A673 (cell line): ENCODE data around the gene AFF2. TPM values are rescaled to one million over a fixed set of nuclear protein-coding genes. Genes with fewer than 3 reads are reported as not detected.

ENCODE experiments used
- BruUV-seq: library from RNA; stranded (reverse); fragments of 400-500 nt; replicated peaks from 2 replicates; lab custom pipeline; 2021; lab: Mats Ljungman, UMichigan
- CTCF ChIA-PET: fragments of 300-600 bp; sonication (Branson Sonifier 250); formaldehyde crosslinking; loops from one replicate; lab custom pipeline; 2022; ENCODE audit warnings: antibody characterized with exemption; lab: Charles Lee
- POLR2A ChIA-PET: fragments of 300-600 bp; sonication (Branson Sonifier 250); formaldehyde crosslinking; loops from one replicate; lab custom pipeline; 2022; ENCODE audit warnings: antibody characterized with exemption; ENCODE audit not compliant: low non-redundant PET; lab: Charles Lee
- DNase-seq: peaks from one replicate; pipeline ENCODE4 v3.0.0-alpha.2; 2015; ENCODE audit warnings: low spot score
- H3K27ac ChIP-seq: fragments of 200-600 bp; sonication (generic); 2 replicates; pipeline ENCODE4 v1.5.1; 2016; ENCODE audit warnings: mixed run types, low read depth, mild to moderate bottlenecking, mixed read lengths, antibody characterized with exemption, low read length; ENCODE audit not compliant: poor library complexity, severe bottlenecking
- H3K27me3 ChIP-seq: fragments of 200-600 bp; sonication (generic); replicated peaks from 2 replicates; pipeline ENCODE4 v1.6.1; 2017; ENCODE audit warnings: mixed run types, low read depth, mild to moderate bottlenecking, mixed read lengths, antibody characterized with exemption, low read length; ENCODE audit not compliant: insufficient read depth, poor library complexity
- H3K36me3 ChIP-seq: fragments of 200-600 bp; sonication (generic); 2 replicates; pipeline ENCODE4 v1.6.1; 2016; ENCODE audit warnings: mixed run types, mild to moderate bottlenecking, mixed read lengths, antibody characterized with exemption, low read length; ENCODE audit not compliant: insufficient read depth, poor library complexity, severe bottlenecking
- H3K4me1 ChIP-seq: fragments of 200-600 bp; sonication (generic); 2 replicates; pipeline ENCODE4 v1.6.1; 2017; ENCODE audit warnings: mixed run types, mild to moderate bottlenecking, mixed read lengths, antibody characterized with exemption, low read length; ENCODE audit not compliant: insufficient read depth, poor library complexity, severe bottlenecking
- H3K4me3 ChIP-seq: fragments of 200-600 bp; sonication (generic); 2 replicates; pipeline ENCODE4 v1.5.1; 2016; ENCODE audit warnings: low read depth, mixed run types, mild to moderate bottlenecking, mixed read lengths, low read length; ENCODE audit not compliant: poor library complexity, severe bottlenecking
- H3K9me3 ChIP-seq: fragments of 200-600 bp; sonication (generic); 2 replicates; pipeline ENCODE4 v1.6.1; 2016; ENCODE audit warnings: mixed run types, low read depth, mild to moderate bottlenecking, mixed read lengths, antibody characterized with exemption, low read length; ENCODE audit not compliant: poor library complexity, severe bottlenecking
- EZH2 ChIP-seq: fragments of 200-600 bp; sonication (generic); IDR thresholded peaks from 2 replicates; pipeline ENCODE4 v1.6.1; 2017; ENCODE audit warnings: borderline replicate concordance, low read depth, mild to moderate bottlenecking, mixed read lengths, antibody characterized with exemption, low read length; ENCODE audit not compliant: poor library complexity, severe bottlenecking
- intact Hi-C: fragments of 100-400 bp; cut with micrococcal nuclease; formaldehyde crosslinking; loops from one replicate; pipeline ENCODE4 v1.10.0; 2022; ENCODE audit not compliant: unreplicated experiment
- total RNA-seq: library from RNA; stranded (reverse); gene quantifications from 2 replicates; pipeline ENCODE4 v1.2.3, GENCODE V29; 2021
- TF ChIP-seq, protein P1 (sequence below): fragments of 300-800, 200-600 bp; sonication (generic); conservative IDR thresholded peaks from 2 replicates; pipeline ENCODE4 v1.5.1; 2017; ENCODE audit warnings: low read depth, mild to moderate bottlenecking, antibody characterized with exemption, low read length, moderate library complexity, mixed read lengths

Gene AFF2
- total RNA-seq, 1 experiment from 2014 or later = not detected

DNA sequence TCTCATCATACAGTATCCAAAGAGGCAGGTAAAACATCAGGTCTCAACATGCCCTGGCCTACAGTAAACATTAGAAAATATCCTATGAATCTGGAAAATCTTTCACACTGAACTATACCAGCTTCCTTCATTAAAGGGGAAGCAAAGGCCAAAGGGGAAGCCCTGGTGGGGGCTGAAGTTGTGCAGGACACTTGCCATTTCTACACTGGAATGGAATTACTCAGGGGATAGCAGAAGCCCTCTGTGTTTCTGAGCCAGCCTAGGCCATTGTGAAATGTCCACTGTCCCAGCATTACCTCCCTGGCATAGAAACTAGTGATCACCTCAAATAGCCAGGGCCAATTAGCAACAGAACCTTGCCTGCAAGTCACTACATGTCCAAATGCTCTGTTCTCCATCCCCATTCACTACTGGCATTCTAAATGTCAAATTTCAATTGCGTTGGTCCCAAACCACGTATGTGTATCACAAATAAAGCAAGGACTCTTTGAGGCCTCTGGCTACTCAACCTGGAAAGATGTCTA lies 429.9 kb downstream of the AFF2 start:
- H3K4me3 ChIP-seq = no peak overlapping the region
- H3K9me3 ChIP-seq = no peaks in the 10 kb centered on the region
- no peak for DNase-seq
- CTCF ChIA-PET = no interaction called here
- intact Hi-C loops = no loop called here
- no peaks in the 10 kb centered on the region for H3K27me3 ChIP-seq
- TF ChIP-seq, protein P1, sequence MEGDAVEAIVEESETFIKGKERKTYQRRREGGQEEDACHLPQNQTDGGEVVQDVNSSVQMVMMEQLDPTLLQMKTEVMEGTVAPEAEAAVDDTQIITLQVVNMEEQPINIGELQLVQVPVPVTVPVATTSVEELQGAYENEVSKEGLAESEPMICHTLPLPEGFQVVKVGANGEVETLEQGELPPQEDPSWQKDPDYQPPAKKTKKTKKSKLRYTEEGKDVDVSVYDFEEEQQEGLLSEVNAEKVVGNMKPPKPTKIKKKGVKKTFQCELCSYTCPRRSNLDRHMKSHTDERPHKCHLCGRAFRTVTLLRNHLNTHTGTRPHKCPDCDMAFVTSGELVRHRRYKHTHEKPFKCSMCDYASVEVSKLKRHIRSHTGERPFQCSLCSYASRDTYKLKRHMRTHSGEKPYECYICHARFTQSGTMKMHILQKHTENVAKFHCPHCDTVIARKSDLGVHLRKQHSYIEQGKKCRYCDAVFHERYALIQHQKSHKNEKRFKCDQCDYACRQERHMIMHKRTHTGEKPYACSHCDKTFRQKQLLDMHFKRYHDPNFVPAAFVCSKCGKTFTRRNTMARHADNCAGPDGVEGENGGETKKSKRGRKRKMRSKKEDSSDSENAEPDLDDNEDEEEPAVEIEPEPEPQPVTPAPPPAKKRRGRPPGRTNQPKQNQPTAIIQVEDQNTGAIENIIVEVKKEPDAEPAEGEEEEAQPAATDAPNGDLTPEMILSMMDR = no peak
- no peak for TF ChIP-seq EZH2
- no peaks in the 10 kb centered on the region for H3K4me1 ChIP-seq
- POLR2A ChIA-PET = no interaction called here
- H3K27ac ChIP-seq = no peak overlapping the region
- no TSS peak for BruUV-seq
- H3K36me3 ChIP-seq = no peaks in the 10 kb centered on the region

DNA sequence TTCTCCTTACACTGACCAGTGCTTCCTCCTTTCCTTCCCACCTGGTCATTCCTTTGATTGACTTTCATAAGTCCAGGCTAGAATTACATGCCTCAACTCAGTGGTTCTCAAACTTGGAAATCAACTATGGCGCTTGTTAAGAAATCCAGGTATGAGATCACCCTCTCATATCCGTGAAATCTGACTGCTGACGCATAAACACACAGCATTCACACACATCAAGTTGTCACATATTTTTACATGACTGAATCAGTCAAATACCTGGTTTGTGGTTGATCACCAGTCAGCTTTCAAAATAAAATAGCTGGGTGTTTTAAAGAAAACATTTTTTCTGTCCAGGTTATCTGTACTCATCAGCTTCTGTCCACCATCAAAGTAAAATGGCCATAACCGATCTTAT lies 433.5 kb downstream of the AFF2 start:
- DNase-seq = no peak
- BruUV-seq = no TSS peak
- TF ChIP-seq EZH2 = no peak
- TF ChIP-seq, protein P1 = no peak

DNA sequence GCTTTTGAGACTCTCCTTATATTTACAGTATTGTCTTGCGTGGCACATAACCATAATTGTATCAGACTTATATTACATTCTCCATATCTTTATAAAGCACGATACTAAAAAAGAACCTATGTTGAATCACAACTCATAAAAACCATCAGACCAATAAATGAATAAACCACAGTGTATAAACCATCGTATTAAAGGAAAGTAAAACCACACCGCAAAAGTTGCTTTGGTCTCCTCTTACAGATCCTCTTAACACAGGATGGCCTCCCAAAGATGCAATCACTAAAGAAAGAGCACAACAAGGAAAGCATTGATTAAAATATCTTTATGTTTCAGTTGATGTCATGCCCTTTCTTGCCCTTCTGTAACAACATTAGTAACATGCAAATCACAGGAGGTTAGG lies 437.9 kb downstream of the AFF2 start:
- Histone ChIP-seq H3K27ac (no peak overlapping the region), H3K4me1 (no peaks in the 10 kb centered on the region), H3K9me3 (no peaks in the 10 kb centered on the region), H3K4me3 (no peak overlapping the region), H3K27me3 (no peaks in the 10 kb centered on the region), H3K36me3 (no peaks in the 10 kb centered on the region)
- ChIA-PET POLR2A (no interaction called here), CTCF (no interaction called here)
- no peak for TF ChIP-seq EZH2
- TF ChIP-seq, protein P1 = no peak
- intact Hi-C loops = no loop called here
- BruUV-seq = no TSS peak
- no peak for DNase-seq

More for the DNA sequence above, 433.5 kb downstream of the AFF2 start:
- intact Hi-C loops = no loop called here
- Histone ChIP-seq H3K9me3 (no peaks in the 10 kb centered on the region), H3K4me3 (no peak overlapping the region), H3K27ac (no peak overlapping the region), H3K27me3 (no peaks in the 10 kb centered on the region), H3K36me3 (no peaks in the 10 kb centered on the region), H3K4me1 (no peaks in the 10 kb centered on the region)
- POLR2A ChIA-PET = no interaction called here
- CTCF ChIA-PET = no interaction called here
